HepG2 (cell line): Measurements from ENCODE around the gene DIRAS1. TPM values are rescaled to one million over a fixed set of nuclear protein-coding genes. Genes with fewer than 3 reads are reported as not detected.

Experiments
- ATAC-seq: fragments of 200-7000 bp; cut with Tn5 transposase; 3 replicates; pipeline ENCODE4 v1.9.1; 2020; ENCODE audit warnings: mild to moderate bottlenecking, moderate library complexity
- BruUV-seq: library from RNA; stranded (reverse); fragments of 400-500 nt; replicated peaks from 2 replicates; lab custom pipeline; 2021; lab: Mats Ljungman, UMichigan
- CTCF ChIA-PET: fragments of 300-600 bp; formaldehyde crosslinking; extraction: SDS; loops from one replicate; lab custom pipeline; 2021; ENCODE audit warnings: low total read pairs, inconsistent platforms, low intra/inter-chr PET ratio; lab: Yijun Ruan, JAX
- POLR2A ChIA-PET: fragments of 350-600 bp; sonication (Branson Sonifier 250); formaldehyde crosslinking; loops from one replicate; lab custom pipeline; 2020; ENCODE audit warnings: antibody characterized with exemption, inconsistent platforms; lab: Yijun Ruan, JAX
- DNase-seq: peaks from one replicate; pipeline ENCODE4 v3.0.0-alpha.2; 2015; ENCODE audit warnings: low spot score
- FAIRE-seq: peaks from 3 replicates; lab custom pipeline; 2011; peaks lifted over from hg19 to GRCh38; lab: Jason Lieb, UNC
- H2AFZ ChIP-seq: one replicate; pipeline ENCODE4 v1.6.1; 2011; ENCODE audit warnings: low read length, inconsistent platforms
- H3K27ac ChIP-seq: fragments of 300-600 bp; 3 replicates; pipeline ENCODE4 v1.8.0; 2011; ENCODE audit warnings: mixed run types, mild to moderate bottlenecking, mixed read lengths, low read length, inconsistent platforms; ENCODE audit not compliant: insufficient read depth; ENCODE audit errors: extremely low read length
- H3K27me3 ChIP-seq, 2 experiments: fragments of 200-600 bp in 1 of 2; 2 replicates in 1 of 2; 3 replicates in 1 of 2; pipeline versions ENCODE4 v1.6.0 to v1.8.0; 2011; ENCODE audit warnings: low read length in 2 of 2, mild to moderate bottlenecking in 2 of 2, moderate library complexity in 2 of 2, inconsistent platforms in 1 of 2; ENCODE audit not compliant: insufficient read depth in 2 of 2, control insufficient read depth in 1 of 2
- H3K36me3 ChIP-seq, 2 experiments: fragments of 200-600 bp in 1 of 2; replicated peaks in 1 of 2; 2 replicates in 1 of 2; 3 replicates in 1 of 2; pipeline versions ENCODE4 v1.5.1 to v1.8.0; 2011; ENCODE audit warnings: low read length in 2 of 2, inconsistent platforms in 1 of 2; ENCODE audit not compliant: insufficient read depth in 2 of 2, control insufficient read depth in 1 of 2
- H3K4me1 ChIP-seq: 2 replicates; pipeline ENCODE4 v1.5.1; 2012; ENCODE audit warnings: low read length, inconsistent platforms; ENCODE audit not compliant: insufficient read depth
- H3K4me2 ChIP-seq: 2 replicates; pipeline ENCODE4 v1.6.0; 2011; ENCODE audit warnings: low read depth, low read length, inconsistent platforms
- H3K4me3 ChIP-seq, 3 experiments: fragments of 200-600 bp in 1 of 3; sonication (generic), shearing (Covaris generic) in 1 of 3; replicated peaks in 1 of 3; 2 replicates each; pipeline ENCODE4 v1.5.1; 2011 to 2016; ENCODE audit warnings: low read length in 3 of 3, inconsistent platforms in 2 of 3, low read depth in 2 of 3, mild to moderate bottlenecking in 2 of 3, control low read depth in 1 of 3, mixed read lengths in 1 of 3; ENCODE audit not compliant: insufficient read depth in 1 of 3
- H3K79me2 ChIP-seq: one replicate; pipeline ENCODE4 v1.6.1; 2011; ENCODE audit warnings: low read length, inconsistent platforms; ENCODE audit not compliant: insufficient read depth
- H3K9ac ChIP-seq: 2 replicates; pipeline ENCODE4 v1.6.0; 2011; ENCODE audit warnings: mild to moderate bottlenecking, low read depth, low read length, inconsistent platforms; ENCODE audit not compliant: insufficient read depth
- H3K9me3 ChIP-seq: 2 replicates; pipeline ENCODE4 v1.5.1; 2012; ENCODE audit warnings: mild to moderate bottlenecking, low read length
- H4K20me1 ChIP-seq: 2 replicates; pipeline ENCODE4 v1.6.0; 2011; ENCODE audit warnings: inconsistent platforms, mild to moderate bottlenecking, low read length, moderate library complexity; ENCODE audit not compliant: insufficient read depth
- RERE ChIP-seq: IDR thresholded peaks from 2 replicates; pipeline ENCODE4 v1.6.1; 2016; ENCODE audit warnings: low read depth, missing genetic modification reagents, missing compliant biosample characterization
- WGBS: methylation state at CpG from one replicate; pipeline ENCODE4 v1.1.6; 2017; ENCODE audit warnings: low lambda C conversion rate; 5-methylcytosine and 5-hydroxymethylcytosine counted together
- in situ Hi-C: cut with HindIII; loops from 2 replicates; pipeline ENCODE4 v1.10.0; 2017; ENCODE audit warnings: low pct_unique_long_range_greater_than_20kb; ENCODE audit not compliant: extremely low pct_ligation_motif_present
- intact Hi-C: fragments of 100-400 bp; cut with micrococcal nuclease; formaldehyde crosslinking; loops from one replicate; pipeline ENCODE4 v1.10.0; 2022; ENCODE audit not compliant: unreplicated experiment
- polyA plus RNA-seq, 8 experiments: library from polyadenylated mRNA; depleted of rRNA in 3 of 8; stranded (reverse) in 7 of 8; unstranded in 1 of 8; fragments of >200 nt; fragmentation: Illumina TruSeq in 4 of 8; extraction: Trizol in 4 of 8; gene quantifications; 2 replicates each; pipeline versions ENCODE4 v1.2.1 to v1.2.3, GENCODE V29; 2011 to 2016; ENCODE audit warnings: low read depth in 4 of 8, missing spikeins in 1 of 8, mixed read lengths in 1 of 8; ENCODE audit not compliant: insufficient read depth in 1 of 8
- total RNA-seq, 5 experiments: library from RNA; depleted of rRNA; stranded (reverse); fragments of >200 nt; fragmentation: Illumina TruSeq; extraction: Trizol; gene quantifications; 2 replicates each; pipeline ENCODE4 v1.2.3, GENCODE V29; 2016; ENCODE audit warnings: low read depth in 1 of 5

Gene DIRAS1
- total and polyA plus RNA-seq, 2 of the 13 experiments (the other 11 are each of a cell fraction or from before 2014, with no cell fraction given) = 0.97 to 1.8 TPM

GRCh38 chr19:2665103-2665502 lies 56.1 kb downstream of the DIRAS1 start:
- in situ Hi-C loops = no loop called here
- DNase-seq (no peak), ATAC-seq (no peak), FAIRE-seq (no peak)
- intact Hi-C loops = no loop called here
- H2AFZ ChIP-seq = no peak overlapping the region
- no TSS peak for BruUV-seq
- CTCF ChIA-PET = no interaction called here
- no peak overlapping the region for H3K4me3 ChIP-seq
- H3K79me2 ChIP-seq = no peaks in the 10 kb centered on the region
- no peak for TF ChIP-seq RERE (CRISPR knock-in tag)
- 84% methylated on average over 9 of the region's 11 CpGs for WGBS
- no peaks in the 10 kb centered on the region for H4K20me1 ChIP-seq
- no peak overlapping the region for H3K9ac ChIP-seq
- H3K4me1 ChIP-seq = peaks cover 13% of the 10 kb centered on the region; the same call in 1 of the 2 replicates
- no peaks in the 10 kb centered on the region for H3K36me3 ChIP-seq
- no peaks in the 10 kb centered on the region for H3K27me3 ChIP-seq
- POLR2A ChIA-PET = no interaction called here
- no peak overlapping the region for H3K4me2 ChIP-seq
- H3K9me3 ChIP-seq = peaks cover 6% of the 10 kb centered on the region
- H3K27ac ChIP-seq = no peak overlapping the region

Other genes starting within 250 kb of the DIRAS1 start
- 3.2 and 4.6 TPM in 2 replicates for gene GADD45B, start 245.2 kb downstream of the DIRAS1 start, total RNA-seq (2016; rRNA removed; fragmentation: Illumina TruSeq; extraction: Trizol)
- 34.1 and 40.4 TPM in 2 replicates for gene GADD45B, start 245.2 kb downstream of the DIRAS1 start, polyA plus RNA-seq (2011; rRNA removed)
- gene GNG7, start 18.7 kb downstream of the DIRAS1 start, total RNA-seq (2016; rRNA removed; fragmentation: Illumina TruSeq; extraction: Trizol) = 1.4 and 1.7 TPM in 2 replicates
- gene GNG7, start 18.7 kb downstream of the DIRAS1 start, polyA plus RNA-seq (2011; rRNA removed) = 3.3 and 3.9 TPM in 2 replicates
- gene SLC39A3, start 18.6 kb upstream of the DIRAS1 start, total RNA-seq (2016; rRNA removed; fragmentation: Illumina TruSeq; extraction: Trizol) = 25.0 and 41.6 TPM in 2 replicates
- 33.6 and 34.2 TPM in 2 replicates for gene SLC39A3, start 18.6 kb upstream of the DIRAS1 start, polyA plus RNA-seq (2011; rRNA removed)
- gene SGTA, start 61.9 kb upstream of the DIRAS1 start, total RNA-seq (2016; rRNA removed; fragmentation: Illumina TruSeq; extraction: Trizol) = 47.4 and 47.5 TPM in 2 replicates
- gene SGTA, start 61.9 kb upstream of the DIRAS1 start, polyA plus RNA-seq (2011; rRNA removed) = 43.0 and 43.9 TPM in 2 replicates
- gene THOP1, start 64.1 kb upstream of the DIRAS1 start, total RNA-seq (2016; rRNA removed; fragmentation: Illumina TruSeq; extraction: Trizol) = 98.1 and 116 TPM in 2 replicates
- 74.4 and 81.4 TPM in 2 replicates for gene THOP1, start 64.1 kb upstream of the DIRAS1 start, polyA plus RNA-seq (2011; rRNA removed)
- gene ZNF554, start 98.5 kb upstream of the DIRAS1 start, total RNA-seq (2016; rRNA removed; fragmentation: Illumina TruSeq; extraction: Trizol) = 2.7 and 3.0 TPM in 2 replicates
- gene ZNF554, start 98.5 kb upstream of the DIRAS1 start, polyA plus RNA-seq (2011; rRNA removed) = 2.2 and 2.4 TPM in 2 replicates
- gene ZNF555, start 120.1 kb upstream of the DIRAS1 start, total RNA-seq (2016; rRNA removed; fragmentation: Illumina TruSeq; extraction: Trizol) = 8.0 and 12.4 TPM in 2 replicates
- gene ZNF555, start 120.1 kb upstream of the DIRAS1 start, polyA plus RNA-seq (2011; rRNA removed) = 5.0 and 5.3 TPM in 2 replicates
- 28.6 and 41.2 TPM in 2 replicates for gene ZNF556, start 146.0 kb upstream of the DIRAS1 start, total RNA-seq (2016; rRNA removed; fragmentation: Illumina TruSeq; extraction: Trizol)
- gene ZNF556, start 146.0 kb upstream of the DIRAS1 start, polyA plus RNA-seq (2011; rRNA removed) = 4.2 and 5.5 TPM in 2 replicates
- gene ZNF57, start 179.6 kb upstream of the DIRAS1 start, total RNA-seq (2016; rRNA removed; fragmentation: Illumina TruSeq; extraction: Trizol) = 17.5 and 25.8 TPM in 2 replicates
- gene ZNF57, start 179.6 kb upstream of the DIRAS1 start, polyA plus RNA-seq (2011; rRNA removed) = 6.6 and 8.0 TPM in 2 replicates
- 11.5 and 12.6 TPM in 2 replicates for gene ZNF77, start 223.6 kb upstream of the DIRAS1 start, total RNA-seq (2016; rRNA removed; fragmentation: Illumina TruSeq; extraction: Trizol)
- 7.1 and 7.8 TPM in 2 replicates for gene ZNF77, start 223.6 kb upstream of the DIRAS1 start, polyA plus RNA-seq (2011; rRNA removed)